Measurements from ENCODE around the gene PCBP3.

Gene PCBP3

DNA sequence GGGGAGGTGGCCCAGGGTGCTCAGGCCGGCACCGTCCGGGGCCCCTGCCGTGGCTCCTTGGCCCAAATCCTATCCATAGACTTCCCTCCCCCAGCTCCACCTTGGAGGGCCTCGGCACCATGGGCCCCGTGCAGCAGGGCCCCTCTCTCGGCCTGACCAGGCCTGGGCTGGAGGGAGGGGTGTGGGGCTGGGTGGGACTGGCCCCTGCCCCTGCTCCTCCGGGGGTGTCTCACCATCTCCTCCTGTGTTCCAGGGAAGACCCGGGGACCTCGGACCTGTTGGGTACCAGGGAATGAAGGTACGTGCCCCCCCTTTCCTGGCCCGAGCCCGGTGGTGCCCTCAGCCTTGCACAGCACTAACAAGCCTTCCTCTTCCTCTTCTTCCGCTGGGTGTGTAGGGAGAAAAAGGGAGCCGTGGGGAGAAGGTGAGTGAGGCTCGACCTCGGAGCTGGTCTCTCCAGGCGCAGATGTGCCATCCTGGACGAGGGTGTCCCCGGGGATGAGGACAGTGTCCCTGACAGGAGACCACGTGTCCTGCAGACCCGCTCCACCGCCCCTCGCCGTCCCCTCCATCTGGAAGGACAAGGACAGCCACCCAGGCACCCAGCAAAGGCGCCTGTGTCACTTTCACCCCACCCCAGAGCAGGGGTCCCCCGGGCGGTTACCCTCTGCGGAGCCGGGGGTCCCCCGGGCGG is 346.0 kb downstream of the PCBP3 start:
- no peak for DNase-seq

DNA sequence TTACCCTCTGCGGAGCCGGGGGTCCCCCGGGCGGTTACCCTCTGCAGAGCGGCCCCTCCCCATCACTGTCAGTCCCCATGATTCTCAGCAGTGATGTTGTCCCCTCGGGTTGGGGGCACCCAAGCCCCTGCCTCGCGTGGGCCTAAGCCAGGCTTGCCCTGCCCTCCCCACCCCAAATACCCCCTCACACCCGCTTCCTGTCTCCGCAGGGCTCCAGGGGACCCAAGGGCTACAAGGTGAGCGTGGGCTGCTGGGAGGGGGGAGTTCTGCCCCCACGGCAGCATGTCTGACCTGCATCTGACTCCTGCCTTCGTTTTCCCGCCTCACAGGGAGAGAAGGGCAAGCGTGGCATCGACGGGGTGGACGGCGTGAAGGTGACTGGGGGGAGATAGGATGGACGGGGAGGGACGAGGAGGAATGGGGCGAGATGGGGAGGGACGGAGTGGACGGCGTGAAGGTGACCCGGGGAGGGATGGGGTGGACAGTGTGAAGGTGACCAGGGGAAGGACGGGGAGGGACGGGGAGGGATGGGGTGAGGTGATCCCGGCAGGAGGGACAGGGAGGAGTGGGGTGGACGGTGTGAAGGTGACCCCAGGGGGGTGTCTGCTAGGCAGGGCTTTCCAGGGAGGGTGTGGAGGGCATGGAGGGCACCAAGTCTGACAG is 346.7 kb downstream of the PCBP3 start:
- DNase-seq, result no peak

DNA sequence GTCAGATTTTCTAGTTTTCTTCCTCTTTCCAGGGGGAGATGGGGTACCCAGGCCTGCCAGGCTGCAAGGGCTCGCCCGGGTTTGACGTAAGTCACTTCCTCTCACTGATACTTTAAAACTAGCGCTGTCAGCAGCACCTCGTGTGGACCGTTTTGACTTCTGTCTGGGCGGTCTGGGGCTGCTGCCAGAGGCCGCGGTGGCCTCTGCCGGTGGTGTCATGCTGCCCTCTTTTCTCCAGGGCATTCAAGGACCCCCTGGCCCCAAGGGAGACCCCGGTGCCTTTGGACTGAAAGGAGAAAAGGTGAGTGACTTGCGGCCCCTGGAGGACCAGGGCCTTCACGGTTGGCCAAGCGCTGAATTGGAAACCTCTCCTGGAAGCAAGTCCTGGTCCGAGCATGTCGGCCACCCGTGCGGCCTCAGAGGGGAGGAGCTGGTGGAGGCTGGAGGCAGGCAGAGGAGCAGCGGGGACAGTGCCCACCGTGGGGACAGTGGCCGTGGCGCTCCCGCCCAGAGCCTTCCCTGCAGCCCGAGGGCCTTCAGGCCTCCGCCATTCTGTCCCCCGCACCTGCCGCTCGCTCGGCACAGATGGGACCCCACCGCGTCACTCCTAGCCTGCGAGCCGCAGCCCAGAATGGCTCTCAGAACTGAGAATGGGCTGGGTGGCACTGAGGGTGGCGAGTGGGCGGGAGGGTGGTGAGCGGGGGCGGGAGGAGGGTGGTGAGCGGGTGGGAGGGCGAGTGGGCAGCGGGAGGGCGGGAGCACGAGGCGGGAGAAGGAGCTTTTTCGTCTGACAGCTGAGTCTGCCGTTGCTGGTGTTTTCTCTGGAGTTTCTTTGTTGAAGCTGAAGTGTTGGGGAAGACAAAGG is 347.4 kb downstream of the PCBP3 start:
- no peak for DNase-seq

GRCh38 chr21:45991606-45992300 is 348.2 kb downstream of the PCBP3 start:
- no peak for DNase-seq

Data from NCI-H82 (cell line).